HL-60/S4 (cell line): ENCODE data around the gene HDAC4.

Source experiments
- in situ Hi-C: fragments of 300-500 bp; cut with MboI; formaldehyde crosslinking; loops from 2 replicates; pipeline ENCODE4 v1.14.3; 2022; ENCODE audit warnings: low sequenced_read_pairs

Gene HDAC4

DNA sequence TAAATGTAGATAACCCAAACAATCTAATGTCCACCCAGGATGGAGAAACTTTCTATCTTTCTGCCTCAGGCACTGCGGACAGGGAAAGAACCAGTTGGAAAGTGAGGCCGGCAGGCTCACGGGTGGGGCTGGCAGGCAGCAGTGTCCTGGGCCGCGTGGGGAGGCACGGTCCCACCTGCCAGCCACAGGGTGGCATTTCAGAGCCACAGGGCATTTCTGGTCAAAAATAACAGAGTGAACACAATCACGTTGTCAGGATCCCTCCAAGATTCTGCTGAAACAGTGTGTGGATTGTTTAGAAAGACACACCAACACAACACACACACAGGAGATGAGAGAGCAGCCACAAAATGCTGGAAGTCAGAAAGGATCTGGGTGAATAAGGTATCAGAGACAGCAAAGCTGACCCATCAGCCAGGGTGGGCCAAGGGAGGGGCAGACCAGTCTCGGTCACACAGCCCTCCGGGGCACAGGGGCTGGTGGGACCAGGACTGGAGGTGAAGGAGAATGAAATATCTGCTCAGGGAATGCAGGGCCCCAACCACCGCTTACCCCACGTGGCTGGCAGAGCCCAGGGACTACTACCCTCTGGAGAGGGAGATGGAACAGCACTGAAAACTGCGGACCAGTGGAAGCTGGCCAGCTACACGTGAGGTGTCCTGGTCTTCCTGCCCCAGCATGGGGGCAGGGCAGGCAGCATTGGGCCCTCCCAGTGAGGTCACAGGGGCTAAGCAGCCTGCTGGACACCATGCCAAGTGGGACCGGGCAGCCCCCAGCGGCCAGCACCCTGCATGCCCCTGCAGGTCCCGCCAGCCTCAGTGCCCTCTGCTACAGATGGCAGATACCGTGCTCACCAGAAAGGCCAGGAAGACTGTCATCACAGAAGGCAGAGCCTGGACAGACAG, 173.9 kb downstream of the HDAC4 start:
- in situ Hi-C loops = no loop called here

DNA sequence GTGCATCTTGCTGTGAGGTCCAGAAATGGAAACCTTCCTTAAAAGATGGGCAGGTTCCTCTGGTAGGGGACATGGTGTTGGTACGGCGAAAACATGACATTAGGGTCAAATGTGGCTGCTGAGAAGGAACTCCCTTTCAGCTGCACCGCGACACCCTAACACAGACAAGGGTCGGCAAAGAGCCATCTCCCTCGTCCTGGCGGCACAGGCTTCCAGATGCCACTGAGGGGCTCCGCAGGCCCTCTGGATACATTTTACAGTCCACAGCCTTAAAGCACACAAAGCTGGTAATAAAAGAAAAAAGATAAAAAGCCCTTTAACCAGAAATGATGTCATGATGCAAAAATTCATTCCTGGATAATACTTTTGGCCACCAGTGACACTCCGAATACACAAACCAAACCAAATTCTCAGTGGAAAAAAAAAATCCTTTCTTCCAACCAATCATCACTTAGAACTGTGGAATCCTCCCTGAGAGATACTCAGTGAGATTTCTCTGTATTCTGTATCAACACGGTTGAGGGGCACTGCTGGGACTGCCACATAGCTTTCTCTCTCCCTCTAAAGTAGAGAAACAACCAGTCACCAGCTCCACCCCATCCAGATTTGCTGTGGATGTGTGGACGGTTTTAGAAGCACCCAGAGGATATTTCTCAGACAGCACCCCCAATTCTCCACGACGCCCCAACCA, 174.8 kb downstream of the HDAC4 start:
- in situ Hi-C loops = no loop called here

DNA sequence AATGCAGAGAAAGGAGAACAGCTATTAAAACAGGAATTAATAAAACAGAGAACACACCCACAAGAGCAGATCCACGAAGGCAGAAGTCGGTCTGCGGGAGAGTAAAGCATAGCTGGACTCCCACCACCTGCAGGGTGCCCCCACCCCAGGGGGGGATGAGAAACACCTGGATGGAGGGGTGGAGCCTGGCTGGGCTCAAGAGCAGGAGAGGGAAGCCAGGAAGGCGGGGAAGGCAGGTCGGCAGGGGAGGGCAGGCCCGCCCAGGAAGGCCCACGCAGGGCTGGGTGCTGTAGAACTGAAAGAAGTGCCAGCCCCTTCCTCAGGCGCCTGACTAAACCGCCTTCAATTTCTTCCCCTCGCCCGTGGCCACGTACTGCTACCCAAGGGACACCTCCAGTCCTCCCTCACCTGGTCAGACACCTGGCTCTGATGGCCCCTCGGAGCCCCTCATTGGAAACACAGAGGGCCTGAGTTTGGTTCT, 175.4 kb downstream of the HDAC4 start:
- in situ Hi-C loops = no loop called here

DNA sequence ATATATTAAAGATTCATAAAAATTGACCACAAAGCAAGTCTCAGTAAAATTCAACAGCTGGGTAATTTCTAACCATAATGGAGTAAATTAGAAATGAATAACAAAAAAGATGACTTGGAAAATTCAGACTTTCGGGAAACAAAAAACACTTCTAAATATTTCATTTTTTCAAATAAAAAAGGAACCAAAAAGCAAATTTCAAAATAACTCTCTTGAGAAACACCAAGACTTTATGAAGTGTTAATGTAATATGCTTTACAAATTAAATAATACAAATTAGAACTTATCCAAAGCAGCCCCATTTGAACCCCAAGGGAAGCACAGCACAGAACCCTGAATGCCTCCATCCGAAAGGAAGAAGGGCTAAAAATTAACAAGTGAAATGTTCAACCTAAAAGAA, 175.9 kb downstream of the HDAC4 start:
- in situ Hi-C loops = no loop called here

DNA sequence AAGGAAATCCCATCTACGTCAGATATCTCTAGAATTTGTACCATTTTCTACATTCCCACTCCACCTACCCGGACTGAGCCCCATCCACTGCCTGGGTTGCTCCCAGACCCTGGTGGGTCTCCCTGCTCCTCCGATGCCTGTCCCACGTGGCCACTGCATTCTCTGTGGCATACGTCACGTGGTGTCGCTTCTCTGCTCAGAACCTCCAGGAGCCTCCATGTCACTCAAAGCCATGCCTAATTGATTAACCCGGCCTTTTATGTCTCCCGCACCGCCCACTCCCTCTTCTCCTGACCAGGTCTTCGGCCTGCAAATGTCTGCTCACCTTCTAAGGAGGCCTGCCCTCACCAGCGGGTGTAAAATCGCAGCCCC, 176.6 kb downstream of the HDAC4 start:
- in situ Hi-C loops = no loop called here

DNA sequence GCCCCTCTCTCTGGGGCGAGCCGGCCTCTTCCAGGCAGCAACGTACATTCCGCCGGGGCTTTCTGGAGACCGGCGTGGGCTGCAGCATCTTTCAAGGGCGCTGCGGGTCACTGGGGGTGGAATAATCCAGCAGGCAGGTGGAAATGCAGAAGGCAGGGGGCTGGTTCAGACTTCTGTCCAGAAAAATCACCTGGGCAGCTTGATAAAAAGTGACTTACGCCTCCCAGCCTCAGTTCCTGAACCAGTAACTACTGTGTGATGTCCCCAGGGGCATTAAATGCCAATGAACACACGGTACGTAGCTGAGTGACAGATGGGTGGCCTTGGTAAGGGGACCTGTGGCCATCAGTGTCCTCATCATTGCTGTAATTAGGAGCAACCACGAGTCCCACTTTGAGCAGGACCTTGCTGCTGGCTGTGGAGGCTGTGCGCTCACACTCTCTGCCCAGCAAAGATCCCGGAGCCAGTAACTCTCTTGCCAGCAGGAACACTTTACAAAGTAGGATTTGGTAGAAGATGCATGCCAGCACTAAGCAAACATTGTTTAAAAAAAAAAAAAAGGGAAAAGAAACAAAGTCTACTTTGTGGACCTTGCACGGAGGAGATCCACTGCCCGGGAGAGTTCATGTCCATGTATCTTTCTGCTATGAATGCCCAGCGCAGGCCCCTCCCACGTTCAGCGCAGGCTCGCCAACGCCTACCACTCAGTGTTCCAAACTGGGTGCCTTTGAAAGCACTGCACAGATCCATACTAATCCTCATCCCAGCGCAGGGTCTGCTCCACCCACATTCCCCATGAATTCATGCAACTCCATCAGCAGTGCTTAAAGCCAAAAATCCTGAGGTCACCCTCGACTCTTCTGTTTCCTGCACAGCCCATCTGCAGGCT, 177.3 kb downstream of the HDAC4 start:
- in situ Hi-C loops = no loop called here

DNA sequence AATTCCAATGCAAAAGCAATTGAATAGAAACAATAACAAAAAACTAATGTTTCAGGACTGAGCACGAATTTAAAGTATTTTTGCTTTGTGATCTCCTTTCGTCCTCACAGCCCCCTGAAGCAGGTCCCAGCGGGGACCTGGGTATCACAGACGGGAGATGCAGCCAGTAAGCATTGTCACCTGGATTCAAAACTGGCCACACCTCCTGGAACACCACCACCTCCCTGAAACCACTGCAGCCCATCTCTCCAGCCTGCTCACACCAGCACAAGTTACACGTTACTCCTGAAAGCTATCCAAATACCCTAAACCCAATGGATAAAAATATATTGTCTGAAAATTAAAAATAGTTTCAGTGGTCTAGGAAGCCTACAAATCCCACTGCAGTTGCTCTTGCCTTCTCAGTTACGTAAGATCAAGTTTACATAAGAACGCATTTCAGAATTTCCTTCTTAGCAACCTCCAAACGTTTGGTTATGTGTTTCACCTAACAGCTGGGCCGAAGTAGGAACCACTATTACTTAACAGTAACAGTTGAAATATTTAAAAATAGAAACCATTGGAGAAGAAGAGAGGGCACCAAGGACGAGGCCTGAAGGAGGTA, 178.0 kb downstream of the HDAC4 start:
- in situ Hi-C loops = no loop called here

DNA sequence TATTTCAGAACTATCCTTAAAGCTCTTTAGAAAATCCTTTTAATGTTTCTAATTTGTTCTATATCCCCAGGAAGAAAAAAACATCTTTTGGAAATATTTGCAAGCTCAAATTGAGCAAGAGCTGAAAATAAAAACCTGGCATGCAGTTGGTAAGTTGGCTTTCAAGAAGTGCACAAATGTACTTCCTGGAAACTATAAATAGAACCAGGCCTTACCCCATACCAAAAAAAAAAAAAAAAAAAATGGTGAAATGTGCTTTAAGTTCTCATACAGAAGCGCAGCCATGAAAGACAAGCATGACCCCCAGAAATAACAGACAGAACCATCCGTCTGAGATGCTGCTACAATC, 178.5 kb downstream of the HDAC4 start:
- in situ Hi-C loops = no loop called here

DNA sequence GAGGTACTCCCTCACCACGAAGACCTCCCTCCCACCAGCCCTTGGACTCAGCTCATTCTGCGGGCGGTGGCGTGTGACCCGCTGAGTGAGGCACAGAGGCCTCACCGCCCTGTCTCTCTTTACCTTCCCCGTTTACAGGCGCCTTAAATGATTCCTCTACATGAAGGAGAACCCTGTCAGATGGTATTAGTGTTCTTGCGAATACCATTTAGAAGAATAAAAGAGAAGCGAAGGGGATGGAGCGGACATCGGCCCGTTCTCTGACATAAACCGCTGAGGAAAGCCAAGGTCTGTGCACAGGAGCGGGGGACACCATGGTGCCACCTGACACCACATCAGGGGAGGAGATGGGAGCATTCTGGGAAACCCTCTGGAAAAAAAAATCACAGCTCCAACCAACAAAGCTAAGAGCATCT, 179.8 kb downstream of the HDAC4 start:
- in situ Hi-C loops = no loop called here

DNA sequence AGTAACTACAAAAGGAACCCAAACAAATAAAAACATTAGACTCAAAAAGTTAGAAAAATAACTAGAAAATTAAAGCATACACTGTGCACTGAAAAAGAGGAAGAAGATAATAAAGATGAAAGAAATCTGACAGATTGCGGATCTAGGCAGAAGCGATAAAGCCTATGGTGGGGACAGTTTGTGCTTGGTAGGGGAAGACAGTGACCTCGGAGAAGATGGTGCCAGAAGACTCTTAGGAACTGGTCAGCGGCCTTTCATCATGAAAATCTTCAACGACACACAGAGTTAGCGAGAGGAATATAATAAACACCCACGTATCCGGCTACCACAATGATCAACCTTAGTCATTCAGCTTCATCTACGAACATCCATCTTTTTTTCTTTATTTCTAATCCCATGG, 180.5 kb downstream of the HDAC4 start:
- in situ Hi-C loops = no loop called here

DNA sequence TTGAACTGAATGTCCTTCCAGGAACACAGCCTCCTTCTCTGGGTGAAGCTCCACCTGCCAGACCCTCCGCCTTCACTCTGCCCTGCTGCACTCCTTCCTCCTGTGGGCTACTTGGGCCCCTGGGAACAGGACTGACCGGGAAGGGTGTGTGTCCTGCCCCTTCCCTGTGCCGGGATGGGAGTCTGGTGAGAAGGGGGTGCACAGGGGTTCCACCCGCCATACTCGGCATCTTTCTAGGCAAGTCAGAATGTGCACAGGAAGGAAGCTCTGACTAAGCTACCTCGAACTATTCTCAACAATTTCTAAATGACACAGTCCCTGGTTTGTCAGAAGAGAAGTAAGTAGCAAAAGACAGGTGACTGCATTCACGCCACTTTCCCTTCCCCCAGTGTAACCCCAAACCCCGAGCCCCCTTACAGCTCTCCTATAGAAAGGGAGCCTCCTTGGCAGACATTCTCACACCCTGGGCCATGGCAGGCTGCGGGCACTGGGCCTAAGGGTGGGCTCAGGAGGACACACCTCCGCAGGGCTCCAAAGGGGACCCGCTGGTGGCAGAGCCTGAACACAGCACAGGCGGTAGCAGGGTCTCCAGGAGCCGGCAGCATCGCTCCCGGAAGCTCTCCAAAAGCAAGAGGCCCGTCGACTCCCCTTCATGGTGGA, 184.1 kb downstream of the HDAC4 start:
- in situ Hi-C loops = no loop called here

DNA sequence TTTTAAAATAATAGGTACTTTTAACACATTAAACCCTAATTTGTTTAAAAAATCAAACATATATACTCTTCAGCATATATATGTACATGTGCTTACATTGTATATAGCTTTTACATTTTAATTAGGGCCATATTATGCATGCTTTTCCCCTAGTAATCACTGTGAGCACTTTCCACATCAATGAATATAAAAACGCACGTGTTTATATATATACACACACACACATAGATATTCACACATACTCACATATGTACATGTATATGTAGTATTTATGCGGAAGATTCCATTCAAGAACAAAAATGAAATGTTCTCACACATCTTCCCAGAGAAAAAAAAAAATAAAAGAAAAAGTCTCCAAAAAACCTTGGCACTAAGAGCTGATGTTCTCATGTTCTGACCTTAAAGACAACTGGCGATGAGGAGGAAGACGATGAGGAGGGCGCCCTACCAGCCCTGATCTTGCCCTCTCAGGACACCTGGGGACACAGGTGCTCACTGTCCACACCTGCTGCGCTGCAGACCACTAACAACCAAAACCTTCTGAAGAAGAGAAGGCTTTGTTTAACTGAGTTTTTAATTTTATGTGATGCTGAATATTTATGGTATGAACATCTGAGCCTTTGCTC, 184.7 kb downstream of the HDAC4 start:
- in situ Hi-C loops = no loop called here

DNA sequence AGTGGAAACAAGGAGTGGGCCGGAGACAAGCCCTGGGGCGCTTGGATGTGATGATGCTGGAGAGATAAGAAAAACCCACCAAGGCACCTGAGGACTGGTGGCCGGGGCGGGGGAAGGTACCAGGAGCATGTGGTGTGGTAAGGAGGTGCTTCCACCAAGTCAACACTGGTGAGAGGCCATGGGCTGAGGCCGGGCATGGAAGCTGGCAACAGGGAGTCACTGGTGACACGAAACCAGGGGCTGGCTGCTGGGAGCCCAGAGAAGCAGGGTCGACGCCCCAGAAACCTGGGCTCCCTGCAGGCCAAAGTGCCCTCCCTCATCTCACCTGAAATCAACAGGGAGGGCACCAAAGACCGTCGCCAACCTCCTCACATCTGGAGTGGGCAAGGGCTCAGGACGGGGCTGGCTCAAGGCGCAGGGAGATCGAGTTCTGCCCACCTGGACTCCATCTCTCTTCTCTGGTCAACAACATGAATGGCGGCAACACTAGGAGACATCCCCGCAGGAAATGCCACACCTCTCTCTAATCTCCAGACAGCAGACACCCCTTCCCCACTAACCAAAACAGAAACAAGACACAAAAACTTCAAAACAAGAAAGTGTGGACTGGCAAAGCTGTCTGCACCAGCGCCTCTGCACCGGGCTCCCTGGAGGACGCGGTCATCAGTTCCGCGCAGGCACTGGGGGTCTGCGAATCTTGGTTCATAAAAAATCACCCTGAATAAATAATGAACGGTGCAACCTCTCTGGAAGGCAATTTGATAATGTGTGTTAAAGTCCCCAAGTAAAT, 185.5 kb downstream of the HDAC4 start:
- in situ Hi-C loops = no loop called here

DNA sequence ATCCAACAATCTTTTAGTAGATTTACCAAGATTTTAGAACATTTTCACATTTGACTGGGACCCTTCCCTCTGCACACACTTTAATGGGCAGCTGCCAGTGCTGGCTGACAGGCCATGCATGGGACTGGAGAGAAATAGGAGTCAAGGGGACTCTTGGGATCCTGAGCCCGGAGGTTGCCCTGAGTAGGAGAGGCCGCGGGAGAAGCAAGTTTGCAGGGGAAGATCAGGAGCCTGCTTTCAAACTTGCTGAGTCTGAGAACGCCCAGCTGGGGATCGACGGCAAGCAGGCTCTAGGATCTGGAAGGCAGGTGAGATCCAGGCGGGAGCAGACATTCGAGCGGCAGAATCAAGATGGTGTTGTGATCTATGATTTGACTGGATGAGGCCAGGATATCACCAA, 186.1 kb downstream of the HDAC4 start:
- in situ Hi-C loops = no loop called here

DNA sequence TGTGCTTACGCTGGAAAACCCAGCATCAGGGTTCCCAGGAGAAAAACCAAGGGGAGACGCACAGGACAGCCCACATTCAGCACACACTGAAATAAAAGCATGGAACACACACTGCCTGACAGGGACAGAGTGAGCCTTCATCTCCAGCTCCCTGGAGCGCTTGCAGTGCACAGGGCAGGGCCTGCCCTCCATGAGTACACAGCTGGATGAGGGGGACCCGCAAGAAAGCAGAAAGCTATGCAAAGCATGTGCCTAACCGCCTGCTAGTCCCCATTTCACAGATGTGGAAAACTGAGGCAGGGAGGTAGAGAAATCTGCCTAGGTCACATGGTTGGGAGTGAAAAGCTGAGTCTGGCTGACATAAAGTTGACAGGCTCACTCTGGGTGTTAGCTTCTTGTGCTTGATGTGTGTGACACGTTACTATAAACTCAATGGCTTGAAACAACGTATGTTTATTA, 187.1 kb downstream of the HDAC4 start:
- in situ Hi-C loops = no loop called here

DNA sequence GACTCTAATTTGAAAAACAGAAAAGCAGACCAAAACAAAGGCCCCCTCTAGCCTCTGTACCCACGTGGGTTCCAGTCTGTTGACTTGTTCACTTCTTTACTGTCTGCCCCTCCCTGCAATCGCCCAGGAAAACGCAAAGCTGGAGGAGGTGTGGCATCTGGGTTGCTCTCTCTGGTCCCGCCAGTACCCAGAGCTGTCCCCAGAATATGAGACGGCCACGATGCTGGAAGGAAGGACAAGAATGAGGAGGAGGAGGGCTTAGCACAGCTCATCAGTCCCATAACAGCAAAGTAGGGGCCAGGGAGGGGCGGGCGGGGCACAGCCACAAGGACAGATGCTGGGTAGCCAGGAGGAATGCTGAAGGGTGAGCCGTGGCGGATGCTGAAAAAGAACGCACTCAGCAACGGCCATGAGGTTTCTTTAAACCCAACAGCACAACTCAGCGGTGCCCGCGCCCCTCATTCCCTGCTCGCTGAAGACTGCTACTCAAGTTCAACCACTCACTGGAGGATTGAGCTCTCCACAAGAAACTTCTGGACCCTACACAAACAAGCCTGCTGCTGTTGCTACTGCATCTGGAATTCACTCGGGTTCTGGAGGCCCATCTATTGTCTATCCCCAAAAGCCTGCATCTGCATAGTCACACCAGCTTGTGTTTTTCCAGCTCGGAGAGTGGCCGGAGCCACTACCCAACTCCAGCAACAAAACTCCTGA, 187.7 kb downstream of the HDAC4 start:
- in situ Hi-C loops = no loop called here

DNA sequence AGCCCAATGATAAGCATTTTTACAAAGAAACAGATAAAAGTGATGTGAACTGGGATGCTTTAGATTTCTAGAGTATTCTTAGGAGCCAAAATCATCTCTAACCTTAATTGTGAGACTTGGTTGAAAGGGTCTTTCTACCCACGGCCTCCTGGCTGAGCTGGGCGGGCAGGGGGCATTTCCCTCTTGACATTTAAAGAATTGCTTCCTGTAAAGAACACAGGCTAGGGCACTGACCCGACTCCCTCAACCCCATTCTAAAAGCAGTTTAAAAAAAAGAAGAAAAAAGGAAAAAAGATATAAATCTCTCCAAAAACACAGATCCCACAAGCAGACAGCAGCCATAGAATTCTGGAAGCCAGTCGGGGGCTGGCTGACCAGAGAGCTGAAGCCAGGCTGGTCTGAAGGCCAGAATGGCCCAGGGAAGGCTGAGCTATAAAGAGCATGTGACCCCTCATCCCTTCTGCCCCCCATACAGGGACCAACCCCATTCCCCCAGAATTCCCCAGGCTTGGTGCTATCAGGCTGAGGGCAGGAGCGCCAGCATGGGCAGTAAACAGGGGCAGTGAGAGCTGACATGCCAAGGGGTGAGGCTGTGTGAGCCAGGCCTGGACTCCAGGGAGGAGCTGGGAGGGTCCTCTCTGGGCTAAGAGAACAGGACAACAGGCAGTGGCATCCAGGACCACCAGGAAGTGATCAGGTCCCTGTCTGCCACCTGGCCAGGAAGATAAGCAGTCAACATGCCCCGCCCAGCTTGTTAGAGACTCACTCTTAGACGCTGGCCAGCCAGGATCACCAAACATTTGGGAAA, 188.5 kb downstream of the HDAC4 start:
- in situ Hi-C loops = no loop called here
